Muscle layer of duodenum (tissue), 2 donors: ENCODE data around the gene CCDC33.

ENCODE experiments used
- H3K27ac ChIP-seq: one replicate; pipeline ENCODE4 v1.7.0; 2013; ENCODE audit warnings: mild to moderate bottlenecking, low read length
- H3K27me3 ChIP-seq: one replicate; pipeline ENCODE4 v1.7.0; 2013; ENCODE audit warnings: low read depth, mild to moderate bottlenecking, control low read depth, low read length
- H3K36me3 ChIP-seq, 2 donors: one replicate each; pipeline ENCODE4 v1.7.0; 2013; ENCODE audit warnings: low read length in 2 of 2, control low read depth in 1 of 2, mild to moderate bottlenecking in 1 of 2; ENCODE audit not compliant: insufficient read depth in 2 of 2, control insufficient read depth in 1 of 2
- H3K4me1 ChIP-seq, 2 donors: one replicate each; pipeline ENCODE4 v1.7.0; 2013; ENCODE audit warnings: low read length in 2 of 2, mild to moderate bottlenecking in 2 of 2, control low read depth in 1 of 2, moderate library complexity in 1 of 2; ENCODE audit not compliant: insufficient read depth in 2 of 2, control insufficient read depth in 1 of 2
- H3K4me3 ChIP-seq, 2 donors: one replicate each; pipeline ENCODE4 v1.7.0; 2013; ENCODE audit warnings: low read length in 2 of 2, low read depth in 1 of 2, mild to moderate bottlenecking in 1 of 2
- H3K9me3 ChIP-seq, 2 donors: one replicate each; pipeline ENCODE4 v1.7.0; 2013; ENCODE audit warnings: low read length in 2 of 2, control low read depth in 1 of 2, mild to moderate bottlenecking in 1 of 2; ENCODE audit not compliant: control insufficient read depth in 1 of 2
- donor health status: healthy.

Gene CCDC33

GRCh38 chr15:74375303-74375693 is 139.2 kb downstream of the CCDC33 start:
- peaks cover 4 to 8% of the 10 kb centered on the region in 2 donors for H3K4me1 ChIP-seq
- no peaks in the 10 kb centered on the region for H3K9me3 ChIP-seq
- no peak overlapping the region for H3K27ac ChIP-seq
- H3K27me3 ChIP-seq, result peaks cover 6% of the 10 kb centered on the region
- H3K4me3 ChIP-seq, result no peak overlapping the region
- H3K36me3 ChIP-seq, result no peaks in the 10 kb centered on the region

GRCh38 chr15:74376226-74376625 is 140.1 kb downstream of the CCDC33 start:
- Histone ChIP-seq H3K36me3 (no peaks in the 10 kb centered on the region), H3K27me3 (peaks cover 6% of the 10 kb centered on the region), H3K27ac (no peak overlapping the region), H3K4me1 (peaks cover 4 to 8% of the 10 kb centered on the region in 2 donors), H3K9me3 (no peaks in the 10 kb centered on the region), H3K4me3 (no peak overlapping the region)

GRCh38 chr15:74376825-74377581 is 140.9 kb downstream of the CCDC33 start:
- no peak overlapping the region for H3K27ac ChIP-seq
- peaks cover 4 to 8% of the 10 kb centered on the region in 2 donors for H3K4me1 ChIP-seq
- H3K27me3 ChIP-seq, result peaks cover 2% of the 10 kb centered on the region
- H3K9me3 ChIP-seq, result no peaks in the 10 kb centered on the region
- H3K36me3 ChIP-seq, result no peaks in the 10 kb centered on the region
- H3K4me3 ChIP-seq, result no peak overlapping the region

- H3K36me3 ChIP-seq, result no peaks in the 10 kb centered on the region
- peaks cover 4 to 8% of the 10 kb centered on the region in 2 donors for H3K4me1 ChIP-seq
- H3K27ac ChIP-seq, result no peak overlapping the region
Observed at GRCh38 chr15:74377831-74378766, 142.0 kb downstream of the CCDC33 start.

GRCh38 chr15:74378848-74379247 is 142.7 kb downstream of the CCDC33 start:
- Histone ChIP-seq H3K4me1 (peaks cover 4 to 8% of the 10 kb centered on the region in 2 donors), H3K27ac (no peak overlapping the region), H3K4me3 (no peak overlapping the region), H3K27me3 (no peaks in the 10 kb centered on the region), H3K9me3 (no peaks in the 10 kb centered on the region), H3K36me3 (no peaks in the 10 kb centered on the region)

More at GRCh38 chr15:74377831-74378766, 142.0 kb downstream of the CCDC33 start:
- Histone ChIP-seq H3K27me3 (no peaks in the 10 kb centered on the region), H3K4me3 (no peak overlapping the region), H3K9me3 (no peaks in the 10 kb centered on the region)

GRCh38 chr15:74380361-74381189 is 144.4 kb downstream of the CCDC33 start:
- Histone ChIP-seq H3K36me3 (no peaks in the 10 kb centered on the region), H3K27ac (no peak overlapping the region), H3K4me3 (no peak overlapping the region), H3K27me3 (no peaks in the 10 kb centered on the region), H3K4me1 (no peaks in the 10 kb centered on the region), H3K9me3 (no peaks in the 10 kb centered on the region)

GRCh38 chr15:74381190-74381453 is 145.0 kb downstream of the CCDC33 start:
- Histone ChIP-seq H3K9me3 (no peaks in the 10 kb centered on the region), H3K27ac (no peak overlapping the region), H3K27me3 (no peaks in the 10 kb centered on the region), H3K36me3 (no peaks in the 10 kb centered on the region), H3K4me1 (no peaks in the 10 kb centered on the region), H3K4me3 (no peak overlapping the region)

- no peak overlapping the region for H3K4me3 ChIP-seq
- no peaks in the 10 kb centered on the region for H3K27me3 ChIP-seq
- no peaks in the 10 kb centered on the region for H3K36me3 ChIP-seq
- H3K27ac ChIP-seq, result no peak overlapping the region
- H3K9me3 ChIP-seq, result no peaks in the 10 kb centered on the region
- no peaks in the 10 kb centered on the region for H3K4me1 ChIP-seq
Observed at GRCh38 chr15:74381481-74381880, 145.4 kb downstream of the CCDC33 start.

GRCh38 chr15:74382004-74382816 is 146.1 kb downstream of the CCDC33 start:
- Histone ChIP-seq H3K4me3 (no peak overlapping the region), H3K9me3 (no peaks in the 10 kb centered on the region), H3K27me3 (no peaks in the 10 kb centered on the region), H3K36me3 (no peaks in the 10 kb centered on the region), H3K4me1 (no peaks in the 10 kb centered on the region), H3K27ac (no peak overlapping the region)

- H3K36me3 ChIP-seq, result no peaks in the 10 kb centered on the region
- no peak overlapping the region for H3K27ac ChIP-seq
- H3K4me1 ChIP-seq, result no peaks in the 10 kb centered on the region
- H3K9me3 ChIP-seq, result no peaks in the 10 kb centered on the region
- H3K27me3 ChIP-seq, result no peaks in the 10 kb centered on the region
- no peak overlapping the region for H3K4me3 ChIP-seq
Observed at GRCh38 chr15:74383286-74383685, 147.2 kb downstream of the CCDC33 start.
